IMR-90 (cell line): Measurements from ENCODE around the gene LHPP. TPM values are rescaled to one million over a fixed set of nuclear protein-coding genes. Genes with fewer than 3 reads are reported as not detected.

ENCODE experiments used
- ATAC-seq: fragments of 200-7000 bp; cut with Tn5 transposase; 2 replicates; pipeline ENCODE4 v1.9.1; 2020; ENCODE audit warnings: low read depth, mild to moderate bottlenecking, moderate library complexity
- BruUV-seq: library from RNA; stranded (reverse); fragments of 400-500 nt; replicated peaks from 2 replicates; lab custom pipeline; 2021; lab: Mats Ljungman, UMichigan
- CTCF ChIA-PET: fragments of 300-600 bp; formaldehyde crosslinking; extraction: SDS; loops from one replicate; lab custom pipeline; 2021; ENCODE audit warnings: antibody characterized with exemption; lab: Yijun Ruan, JAX
- POLR2A ChIA-PET: fragments of 300-600 bp; sonication (Branson Sonifier 250); formaldehyde crosslinking; loops from one replicate; lab custom pipeline; 2022; ENCODE audit warnings: antibody characterized with exemption; ENCODE audit not compliant: unreplicated experiment; lab: Charles Lee
- DNase-seq: peaks from one replicate; pipeline ENCODE4 v3.0.0; 2013
- H2AFZ ChIP-seq: replicated peaks from 2 replicates; pipeline ENCODE3; 2013; ENCODE audit warnings: low read length, mild to moderate bottlenecking; ENCODE audit not compliant: poor library complexity
- H2AK5ac ChIP-seq: 2 replicates; pipeline ENCODE4 v1.6.1; 2013; ENCODE audit warnings: low read depth, low read length, inconsistent platforms
- H2AK9ac ChIP-seq: replicated peaks from 2 replicates; pipeline ENCODE3; 2013; ENCODE audit warnings: mild to moderate bottlenecking, low read depth, low read length, moderate library complexity; ENCODE audit not compliant: poor library complexity
- H2BK120ac ChIP-seq: 2 replicates; pipeline ENCODE4 v1.6.1; 2013; ENCODE audit warnings: low read depth, low read length, inconsistent platforms
- H2BK15ac ChIP-seq: 3 replicates; pipeline ENCODE4 v1.6.1; 2013; ENCODE audit warnings: low read depth, low read length, inconsistent platforms
- H2BK20ac ChIP-seq: 2 replicates; pipeline ENCODE4 v1.6.1; 2013; ENCODE audit warnings: low read depth, mild to moderate bottlenecking, inconsistent platforms, low read length, moderate library complexity
- H2BK5ac ChIP-seq: 2 replicates; pipeline ENCODE4 v1.6.1; 2013; ENCODE audit warnings: mild to moderate bottlenecking, low read depth, low read length, inconsistent platforms; ENCODE audit not compliant: poor library complexity, severe bottlenecking
- H3K14ac ChIP-seq: replicated peaks from 2 replicates; pipeline ENCODE4 v1.6.1; 2013; ENCODE audit warnings: low read depth, low read length, inconsistent platforms
- H3K18ac ChIP-seq: 2 replicates; pipeline ENCODE4 v1.6.1; 2013; ENCODE audit warnings: low read depth, low read length, control low read depth
- H3K23ac ChIP-seq: 2 replicates; pipeline ENCODE4 v1.6.1; 2013; ENCODE audit warnings: low read depth, low read length, inconsistent platforms
- H3K27ac ChIP-seq: 2 replicates; pipeline ENCODE4 v1.5.1; 2013; ENCODE audit warnings: mild to moderate bottlenecking, control low read depth, low read length; ENCODE audit not compliant: insufficient read depth
- H3K27me3 ChIP-seq: 2 replicates; pipeline ENCODE4 v1.6.1; 2013; ENCODE audit warnings: low read length; ENCODE audit not compliant: control insufficient read depth, insufficient read depth
- H3K36me3 ChIP-seq: 2 replicates; pipeline ENCODE4 v1.6.1; 2013; ENCODE audit warnings: low read length, mixed read lengths; ENCODE audit not compliant: control insufficient read depth, insufficient read depth
- H3K4ac ChIP-seq: 2 replicates; pipeline ENCODE4 v1.6.1; 2013; ENCODE audit warnings: low read depth, low read length, inconsistent platforms
- H3K4me1 ChIP-seq: 2 replicates; pipeline ENCODE4 v1.6.1; 2013; ENCODE audit warnings: low read length, mixed read lengths; ENCODE audit not compliant: control insufficient read depth, insufficient read depth
- H3K4me2 ChIP-seq: 2 replicates; pipeline ENCODE4 v1.6.1; 2013; ENCODE audit warnings: low read depth, mild to moderate bottlenecking, control low read depth, low read length, moderate library complexity
- H3K4me3 ChIP-seq: 2 replicates; pipeline ENCODE4 v1.5.1; 2013; ENCODE audit warnings: low read depth, mild to moderate bottlenecking, control low read depth, low read length, moderate library complexity; ENCODE audit not compliant: insufficient read depth
- H3K56ac ChIP-seq: 2 replicates; pipeline ENCODE4 v1.6.1; 2013; ENCODE audit warnings: low read length, inconsistent platforms; ENCODE audit not compliant: insufficient read depth; ENCODE audit errors: extremely low read depth
- H3K79me1 ChIP-seq, 2 experiments: 2 replicates each; pipeline ENCODE4 v1.6.1; 2013; ENCODE audit warnings: low read length in 2 of 2, inconsistent platforms in 1 of 2, low read depth in 1 of 2
- H3K9ac ChIP-seq: 2 replicates; pipeline ENCODE4 v1.6.1; 2013; ENCODE audit warnings: low read depth, low read length, control low read depth
- H3K9me1 ChIP-seq: 2 replicates; pipeline ENCODE4 v1.6.1; 2013; ENCODE audit warnings: low read length, inconsistent platforms; ENCODE audit not compliant: insufficient read depth
- H3K9me3 ChIP-seq: 2 replicates; pipeline ENCODE4 v1.6.1; 2013; ENCODE audit warnings: low read length; ENCODE audit not compliant: control insufficient read depth, insufficient read depth
- H4K20me1 ChIP-seq: 2 replicates; pipeline ENCODE4 v1.6.1; 2013; ENCODE audit warnings: low read length, inconsistent platforms; ENCODE audit not compliant: insufficient read depth
- H4K5ac ChIP-seq: 2 replicates; pipeline ENCODE4 v1.6.1; 2013; ENCODE audit warnings: mild to moderate bottlenecking, low read depth, low read length, control low read depth
- H4K8ac ChIP-seq, 2 experiments: 2 replicates each; pipeline ENCODE4 v1.6.1; 2013; ENCODE audit warnings: low read depth in 2 of 2, low read length in 2 of 2, control low read depth in 1 of 2, inconsistent platforms in 1 of 2
- H4K91ac ChIP-seq: 2 replicates; pipeline ENCODE4 v1.6.1; 2013; ENCODE audit warnings: low read depth, low read length, inconsistent platforms; ENCODE audit not compliant: insufficient read depth
- BHLHE40 ChIP-seq: fragments of 150-350 bp; IDR thresholded peaks from 2 replicates; pipeline ENCODE4 v1.6.1; 2016; ENCODE audit warnings: mild to moderate bottlenecking, low read depth, low read length
- CEBPB ChIP-seq: IDR thresholded peaks from 2 replicates; pipeline ENCODE4 v1.6.1; 2012; ENCODE audit warnings: low read depth, low read length, improper control_type of control experiment
- CHD1 ChIP-seq: IDR thresholded peaks from 2 replicates; pipeline ENCODE4 v1.6.1; 2012; ENCODE audit warnings: low read depth, low read length, improper control_type of control experiment
- FOS ChIP-seq: fragments of 150-350 bp; IDR thresholded peaks from 2 replicates; pipeline ENCODE4 v1.6.1; 2016; ENCODE audit warnings: low read depth, low read length
- MAFK ChIP-seq: IDR thresholded peaks from 2 replicates; pipeline ENCODE4 v1.6.1; 2012; ENCODE audit warnings: low read depth, low read length, improper control_type of control experiment
- NFE2L2 ChIP-seq: fragments of 150-350 bp; IDR thresholded peaks from 2 replicates; pipeline ENCODE4 v1.6.1; 2016; ENCODE audit warnings: low read depth, mild to moderate bottlenecking, low read length
- RAD21 ChIP-seq: IDR thresholded peaks from 2 replicates; pipeline ENCODE4 v1.6.1; 2012; ENCODE audit warnings: low read length, improper control_type of control experiment
- WGBS, 2 experiments: methylation state at CpG; one replicate each; pipeline versions ENCODE4 v1.1.5 to v1.1.7; 2013; ENCODE audit warnings: missing lambda C conversion rate in 2 of 2; ENCODE audit not compliant: insufficient read length in 1 of 2; ENCODE audit errors: extremely low coverage in 2 of 2; 5-methylcytosine and 5-hydroxymethylcytosine counted together
- dilution Hi-C: fragments of 300-500 bp; cut with HindIII; formaldehyde crosslinking; loops from one replicate; pipeline ENCODE4 v1.14.3; 2018; ENCODE audit warnings: low sequenced_read_pairs; ENCODE audit not compliant: unreplicated experiment
- in situ Hi-C: fragments of 300-500 bp; cut with MboI; formaldehyde crosslinking; loops from 3 replicates; pipeline ENCODE4 v1.14.3; 2019; ENCODE audit warnings: low sequenced_read_pairs, inconsistent platforms, mixed read lengths
- intact Hi-C: fragments of 100-400 bp; cut with micrococcal nuclease; formaldehyde crosslinking; loops from 2 replicates; pipeline ENCODE4 v1.10.0; 2022
- polyA plus RNA-seq, 3 experiments: library from polyadenylated mRNA; depleted of rRNA; stranded (reverse); fragments of >200 nt; gene quantifications; 2 replicates each; pipeline ENCODE4 v1.2.3, GENCODE V29; 2012; ENCODE audit warnings: low replicate concordance in 1 of 3
- total RNA-seq: library from RNA; depleted of rRNA; stranded (reverse); fragments of >200 nt; gene quantifications from 2 replicates; pipeline ENCODE4 v1.2.3, GENCODE V29; 2012
- TF ChIP-seq, protein P1 (sequence below): fragments of 150-350 bp; IDR thresholded peaks from 2 replicates; pipeline ENCODE4 v1.6.1; 2016; ENCODE audit warnings: low read depth, mild to moderate bottlenecking, low read length, moderate library complexity, borderline replicate concordance

LHPP gene
- total and polyA plus RNA-seq, 2 of the 4 experiments (the other 2 are of a cell fraction): 2.7 to 8.3 TPM

DNA sequence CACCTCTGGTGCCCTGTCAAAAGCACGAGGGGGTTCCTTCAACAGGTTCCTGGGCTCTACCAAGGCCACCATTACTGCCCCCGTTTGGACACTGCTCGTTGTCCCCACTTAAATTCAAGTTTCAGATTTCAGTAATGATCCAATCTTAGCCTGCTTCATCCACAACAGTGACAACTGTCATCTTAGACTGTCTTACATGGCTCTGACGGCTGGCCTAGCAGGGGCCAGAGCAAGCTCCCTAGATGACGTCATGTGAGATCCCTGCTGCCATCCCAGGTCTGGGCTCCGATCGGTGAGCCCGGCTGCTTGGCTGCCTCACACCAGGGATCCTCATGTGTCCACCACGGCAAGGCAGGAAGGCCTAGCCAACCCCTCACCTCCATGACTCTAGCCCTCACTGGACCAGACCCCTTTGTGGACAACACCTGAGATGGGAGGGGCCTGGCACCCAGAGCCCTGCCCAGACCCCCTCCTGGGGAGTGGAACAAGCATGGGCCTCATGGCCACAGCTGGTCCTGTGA lies 200.1 kb downstream of the LHPP start:
- intact Hi-C loops (no loop called here), in situ Hi-C loops (no loop called here), dilution Hi-C loops (no loop called here)
- H2AK5ac ChIP-seq: no peak overlapping the region
- H2BK15ac ChIP-seq: no peak overlapping the region
- H3K4me3 ChIP-seq: no peak overlapping the region
- no peak overlapping the region for H3K23ac ChIP-seq
- no peak overlapping the region for H3K27ac ChIP-seq
- H3K9me3 ChIP-seq: no peaks in the 10 kb centered on the region
- H3K4me2 ChIP-seq: no peak overlapping the region
- no peaks in the 10 kb centered on the region for H3K27me3 ChIP-seq
- no peak for TF ChIP-seq CHD1
- TF ChIP-seq BHLHE40: no peak
- no peak for TF ChIP-seq MAFK
- TF ChIP-seq, protein P1, sequence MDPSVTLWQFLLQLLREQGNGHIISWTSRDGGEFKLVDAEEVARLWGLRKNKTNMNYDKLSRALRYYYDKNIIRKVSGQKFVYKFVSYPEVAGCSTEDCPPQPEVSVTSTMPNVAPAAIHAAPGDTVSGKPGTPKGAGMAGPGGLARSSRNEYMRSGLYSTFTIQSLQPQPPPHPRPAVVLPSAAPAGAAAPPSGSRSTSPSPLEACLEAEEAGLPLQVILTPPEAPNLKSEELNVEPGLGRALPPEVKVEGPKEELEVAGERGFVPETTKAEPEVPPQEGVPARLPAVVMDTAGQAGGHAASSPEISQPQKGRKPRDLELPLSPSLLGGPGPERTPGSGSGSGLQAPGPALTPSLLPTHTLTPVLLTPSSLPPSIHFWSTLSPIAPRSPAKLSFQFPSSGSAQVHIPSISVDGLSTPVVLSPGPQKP: no peak
- TF ChIP-seq RAD21: no peak
- no peak for TF ChIP-seq CEBPB
- no peak for TF ChIP-seq NFE2L2
- TF ChIP-seq FOS: no peak
- no peak overlapping the region for H4K8ac ChIP-seq
- H3K9ac ChIP-seq: no peak overlapping the region
- H2AFZ ChIP-seq: no peak overlapping the region
- peaks cover 7% of the 10 kb centered on the region; the same call in 1 of the 2 replicates for H3K4me1 ChIP-seq
- 93% methylated on average over 6 of the region's 9 CpGs; no CpG with 5 or more reads in 1 of the 2 experiments for WGBS, 2 experiments
- H2BK5ac ChIP-seq: no peak overlapping the region
- no peak overlapping the region for H3K4ac ChIP-seq
- H4K20me1 ChIP-seq: peaks cover 19% of the 10 kb centered on the region
- ChIA-PET CTCF (no interaction called here), POLR2A (no interaction called here)
- H3K14ac ChIP-seq: no peak overlapping the region
- ATAC-seq (no peak), DNase-seq (no peak)
- H3K79me1 ChIP-seq: peaks cover 0 to 12% of the 10 kb centered on the region in 2 experiments; a peak in 3 of 4 replicates
- H3K9me1 ChIP-seq: peaks cover 28% of the 10 kb centered on the region
- H3K18ac ChIP-seq: no peak overlapping the region
- H2BK20ac ChIP-seq: no peak overlapping the region
- H2BK120ac ChIP-seq: no peak overlapping the region
- peaks cover 3% of the 10 kb centered on the region for H3K36me3 ChIP-seq
- H2AK9ac ChIP-seq: no peak overlapping the region
- no TSS peak for BruUV-seq
- H4K91ac ChIP-seq: no peak overlapping the region
- H3K56ac ChIP-seq: no peak overlapping the region
- H4K5ac ChIP-seq: no peak overlapping the region
